Brain microvascular endothelial cell (primary cell): Measurements from ENCODE around the gene SDK1.

ENCODE experiments used
- DNase-seq: peaks from one replicate; pipeline ENCODE4 v3.0.0-alpha.2; 2020
- H3K27ac ChIP-seq: fragments of 250-450 bp; sonication (Bioruptor Pico); 2 replicates; pipeline ENCODE4 v1.5.1; 2020; ENCODE audit warnings: mild to moderate bottlenecking, moderate library complexity
- H3K27me3 ChIP-seq: fragments of 250-450 bp; sonication (Bioruptor Pico); replicated peaks from 2 replicates; pipeline ENCODE4 v1.5.1; 2020; ENCODE audit warnings: mild to moderate bottlenecking
- H3K36me3 ChIP-seq: fragments of 250-450 bp; sonication (Bioruptor Pico); replicated peaks from 2 replicates; pipeline ENCODE4 v1.5.1; 2020; ENCODE audit warnings: mild to moderate bottlenecking
- H3K4me3 ChIP-seq: 2 replicates; pipeline ENCODE4 v1.5.1; 2011; ENCODE audit warnings: low read depth, mild to moderate bottlenecking, control low read depth, low read length, moderate library complexity
- CTCF ChIP-seq: IDR thresholded peaks from 2 replicates; pipeline ENCODE4 v1.5.1; 2011; ENCODE audit warnings: low read depth, mild to moderate bottlenecking, moderate library complexity, low read length, control low read depth, inconsistent platforms; ENCODE audit errors: missing control alignments
- in situ Hi-C: cut with HindIII; loops from 2 replicates; pipeline ENCODE4 v1.10.0; 2017; ENCODE audit warnings: low sequenced_read_pairs, low pct_ligation_motif_present

SDK1 gene

DNA sequence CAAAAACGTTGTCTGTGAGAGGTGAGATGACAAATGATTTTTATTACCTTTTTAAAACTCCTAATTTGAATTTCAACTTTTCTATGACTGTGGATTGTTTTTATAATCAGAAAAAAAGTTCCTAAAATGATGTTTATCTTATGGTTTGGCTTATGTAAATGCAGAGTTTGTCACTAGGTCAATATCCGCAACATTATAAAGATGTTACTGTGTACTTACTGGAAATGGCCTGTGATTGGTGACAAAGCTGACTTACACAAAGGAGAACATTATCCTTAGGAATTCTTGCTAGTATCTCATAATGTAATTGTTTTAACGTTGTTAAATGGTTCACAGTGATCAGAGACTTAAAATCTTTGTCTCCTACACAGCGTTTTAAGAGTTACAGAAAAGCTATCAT, 79.0 kb downstream of the SDK1 start:
- no peak for TF ChIP-seq CTCF
- no peak for DNase-seq
- H3K4me3 ChIP-seq, result no peak overlapping the region
- in situ Hi-C loops, result no loop called here
- H3K27ac ChIP-seq, result no peak overlapping the region
- H3K36me3 ChIP-seq, result no peaks in the 10 kb centered on the region
- H3K27me3 ChIP-seq, result no peaks in the 10 kb centered on the region

DNA sequence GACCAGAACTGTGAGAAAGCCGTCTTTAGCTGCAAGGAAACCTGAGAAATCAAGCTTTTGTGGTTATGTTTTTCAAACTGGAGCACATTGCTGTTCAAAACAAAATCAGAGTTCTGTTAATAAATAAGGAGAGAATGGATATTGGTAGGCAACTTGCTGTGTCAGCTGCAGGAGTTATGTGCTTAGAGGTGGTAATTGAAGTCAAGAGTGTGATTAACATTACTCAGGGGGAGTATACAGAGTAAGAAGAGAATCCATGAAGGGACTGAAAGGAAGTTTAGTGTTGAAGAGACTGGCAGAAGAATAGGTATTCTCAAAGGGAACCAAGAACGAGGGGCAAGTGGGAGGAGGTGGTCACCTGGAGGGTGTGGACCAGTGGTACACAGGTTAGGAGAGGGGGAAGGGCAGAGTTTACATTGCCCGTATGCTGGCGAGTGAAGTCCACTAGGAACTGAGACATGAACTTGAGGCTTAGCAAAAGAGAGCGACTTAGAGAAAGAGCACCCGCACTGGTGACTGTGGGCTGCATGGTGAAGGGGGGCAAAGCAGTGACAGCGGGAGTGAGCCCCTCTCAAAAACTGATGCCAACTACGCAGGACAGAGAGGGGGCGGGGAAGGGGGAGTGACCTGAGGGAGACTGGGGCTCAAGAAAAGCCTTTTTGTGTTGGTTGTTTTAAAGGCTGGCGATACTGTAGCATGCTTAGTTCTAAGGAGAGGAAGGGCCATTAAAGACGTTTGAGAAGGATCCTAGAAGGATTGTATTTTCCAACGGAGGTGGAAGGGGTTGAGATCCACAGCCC, 80.0 kb downstream of the SDK1 start:
- TF ChIP-seq CTCF, result no peak
- no peak overlapping the region for H3K27ac ChIP-seq
- in situ Hi-C loops, result no loop called here
- no peaks in the 10 kb centered on the region for H3K27me3 ChIP-seq
- no peaks in the 10 kb centered on the region for H3K36me3 ChIP-seq
- no peak for DNase-seq
- H3K4me3 ChIP-seq, result no peak overlapping the region

DNA sequence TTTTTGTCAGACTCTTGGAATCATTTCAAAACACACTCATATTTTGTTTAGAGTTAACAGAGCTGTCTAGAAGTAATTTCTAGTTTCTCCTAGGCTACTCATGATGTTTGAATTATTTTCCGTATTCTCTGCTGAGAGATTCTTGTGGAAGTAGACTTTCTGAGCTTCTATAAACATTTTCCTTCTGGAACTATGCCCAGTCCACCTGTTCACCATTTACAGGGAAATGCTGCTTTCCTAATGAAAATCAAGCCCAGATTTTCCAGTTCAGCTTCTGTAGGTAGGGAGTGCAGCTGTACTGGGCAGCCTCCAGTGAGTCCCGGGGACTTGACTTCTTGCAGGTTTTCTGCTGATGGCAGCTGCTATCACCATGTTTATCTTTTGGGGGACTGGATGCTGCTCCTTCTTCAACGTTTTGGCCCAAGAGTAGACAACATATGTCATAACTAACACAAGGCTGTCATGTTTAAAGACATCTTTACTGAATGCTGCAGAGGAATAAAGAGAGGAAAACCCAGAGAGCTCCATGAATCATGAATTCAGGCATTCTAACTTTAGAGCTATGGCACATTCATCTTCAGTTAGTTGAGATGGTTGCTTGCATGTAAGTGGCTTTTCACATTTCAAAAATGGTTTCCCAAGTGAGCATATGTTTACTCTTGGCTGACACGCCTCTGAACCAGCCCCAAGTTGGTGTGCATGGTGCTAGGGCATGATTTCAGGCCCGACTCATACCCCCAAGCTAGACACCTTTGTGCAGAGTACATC, 85.6 kb downstream of the SDK1 start:
- in situ Hi-C loops, result no loop called here
- TF ChIP-seq CTCF, result no peak
- H3K27ac ChIP-seq, result no peak overlapping the region

GRCh38 chr7:3393862-3394261, 92.8 kb downstream of the SDK1 start:
- in situ Hi-C loops, result no loop called here
- no peak for DNase-seq
- H3K4me3 ChIP-seq, result no peak overlapping the region
- no peak overlapping the region for H3K27ac ChIP-seq
- H3K36me3 ChIP-seq, result no peaks in the 10 kb centered on the region
- H3K27me3 ChIP-seq, result no peaks in the 10 kb centered on the region
- no peak for TF ChIP-seq CTCF

More for the DNA sequence above, 85.6 kb downstream of the SDK1 start:
- no peaks in the 10 kb centered on the region for H3K36me3 ChIP-seq
- no peaks in the 10 kb centered on the region for H3K27me3 ChIP-seq
- H3K4me3 ChIP-seq, result no peak overlapping the region
- no peak for DNase-seq

GRCh38 chr7:3397324-3397723, 96.3 kb downstream of the SDK1 start:
- no peak for TF ChIP-seq CTCF
- H3K36me3 ChIP-seq, result no peaks in the 10 kb centered on the region
- H3K27ac ChIP-seq, result no peak overlapping the region
- H3K27me3 ChIP-seq, result no peaks in the 10 kb centered on the region
- in situ Hi-C loops, result no loop called here
- no peak overlapping the region for H3K4me3 ChIP-seq
- DNase-seq, result no peak
